Effector memory CD4-positive, alpha-beta T cell (primary cell): ENCODE results near the gene EMX1.

Experiments
- DNase-seq, 3 donors: peaks; one replicate each; pipeline ENCODE4 v3.0.0-alpha.2; 2020
- H3K27ac ChIP-seq: 2 replicates; pipeline ENCODE4 v1.7.0; 2013; ENCODE audit warnings: mild to moderate bottlenecking, low read length, moderate library complexity; ENCODE audit not compliant: insufficient read depth, poor library complexity, severe bottlenecking
- H3K27me3 ChIP-seq: replicated peaks from 2 replicates; pipeline ENCODE4 v1.7.0; 2013; ENCODE audit warnings: mild to moderate bottlenecking, low read length; ENCODE audit not compliant: insufficient read depth, control insufficient read depth, poor library complexity, severe bottlenecking
- H3K36me3 ChIP-seq: 2 replicates; pipeline ENCODE4 v1.7.0; 2013; ENCODE audit warnings: mild to moderate bottlenecking, low read length, moderate library complexity; ENCODE audit not compliant: control insufficient read depth, insufficient read depth
- H3K4me1 ChIP-seq: 2 replicates; pipeline ENCODE4 v1.7.0; 2013; ENCODE audit warnings: low read length, mild to moderate bottlenecking; ENCODE audit not compliant: control insufficient read depth, insufficient read depth, poor library complexity, severe bottlenecking
- H3K4me3 ChIP-seq: 2 replicates; pipeline ENCODE4 v1.7.0; 2013; ENCODE audit warnings: low read length, low read depth, mild to moderate bottlenecking; ENCODE audit not compliant: insufficient read depth, poor library complexity, severe bottlenecking
- H3K9me3 ChIP-seq: 2 replicates; pipeline ENCODE4 v1.7.0; 2013; ENCODE audit warnings: mild to moderate bottlenecking, low read length, moderate library complexity; ENCODE audit not compliant: control insufficient read depth

EMX1 gene

DNA sequence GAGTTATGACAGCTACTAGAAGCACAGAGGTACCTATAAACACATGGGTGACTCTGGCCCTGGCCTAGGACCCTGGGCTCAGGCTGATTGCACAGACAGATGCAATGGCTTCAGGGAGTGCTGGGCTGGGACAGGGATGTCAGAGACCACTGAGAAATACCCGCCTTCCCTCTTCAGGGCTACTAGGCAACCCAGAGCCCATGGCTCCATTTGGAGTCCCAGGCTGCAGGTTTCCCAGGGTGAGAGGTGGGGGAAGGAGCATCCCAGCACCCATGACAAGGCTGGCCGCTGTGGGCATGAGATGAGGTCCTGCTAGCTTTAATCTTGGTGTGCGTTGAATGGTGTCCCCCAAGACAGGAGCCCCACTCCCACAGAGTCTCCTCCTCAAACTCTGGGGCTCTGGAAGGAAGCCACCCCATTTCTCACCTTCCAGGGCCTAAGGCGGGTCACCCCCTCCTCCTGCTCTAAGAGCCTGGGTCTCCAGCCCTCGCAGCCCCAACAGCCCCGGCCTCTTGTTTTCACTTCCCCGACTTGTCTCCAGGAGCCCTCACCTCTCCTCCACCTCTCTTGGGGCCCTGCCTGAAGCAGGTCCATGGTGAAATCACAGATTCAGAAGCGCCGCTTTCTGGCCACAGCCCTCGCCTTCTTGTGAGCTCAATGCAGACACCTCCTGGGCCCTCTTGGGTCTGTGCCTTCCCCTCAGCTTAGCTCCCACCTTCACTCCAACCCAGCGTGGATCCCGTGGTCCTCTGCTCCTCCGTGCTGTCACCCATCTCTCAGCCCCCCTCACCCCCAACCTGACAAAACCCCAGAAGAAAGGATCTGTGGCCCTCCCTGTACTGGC, 41.4 kb downstream of the EMX1 start:
- Histone ChIP-seq H3K4me1 (peaks cover 7% of the 10 kb centered on the region), H3K4me3 (no peak overlapping the region), H3K27ac (no peak overlapping the region), H3K27me3 (no peaks in the 10 kb centered on the region), H3K36me3 (no peaks in the 10 kb centered on the region), H3K9me3 (no peaks in the 10 kb centered on the region)
- no peak for DNase-seq

DNA sequence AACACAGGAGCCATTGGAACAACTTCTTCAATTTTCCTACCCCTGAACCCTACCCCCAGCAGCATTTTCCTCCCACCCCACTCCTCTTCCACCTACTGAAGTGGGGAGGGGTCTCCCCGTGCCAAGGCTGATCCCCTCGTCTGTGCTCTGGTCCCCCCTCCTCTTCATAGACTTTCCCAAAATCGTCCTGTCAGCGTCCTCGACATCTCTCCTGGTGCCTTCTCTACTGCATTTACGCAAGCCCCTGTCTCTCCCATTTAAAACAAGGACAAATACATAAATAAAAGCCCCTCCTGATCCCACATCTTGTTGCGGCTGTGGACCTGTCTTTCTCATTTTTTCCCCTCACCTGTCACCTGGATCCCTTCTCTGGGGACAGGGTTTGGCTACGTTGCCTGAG, 42.2 kb downstream of the EMX1 start:
- Histone ChIP-seq H3K36me3 (no peaks in the 10 kb centered on the region), H3K4me1 (no peaks in the 10 kb centered on the region), H3K9me3 (no peaks in the 10 kb centered on the region), H3K27me3 (no peaks in the 10 kb centered on the region), H3K4me3 (no peak overlapping the region), H3K27ac (no peak overlapping the region)
- no peak for DNase-seq

DNA sequence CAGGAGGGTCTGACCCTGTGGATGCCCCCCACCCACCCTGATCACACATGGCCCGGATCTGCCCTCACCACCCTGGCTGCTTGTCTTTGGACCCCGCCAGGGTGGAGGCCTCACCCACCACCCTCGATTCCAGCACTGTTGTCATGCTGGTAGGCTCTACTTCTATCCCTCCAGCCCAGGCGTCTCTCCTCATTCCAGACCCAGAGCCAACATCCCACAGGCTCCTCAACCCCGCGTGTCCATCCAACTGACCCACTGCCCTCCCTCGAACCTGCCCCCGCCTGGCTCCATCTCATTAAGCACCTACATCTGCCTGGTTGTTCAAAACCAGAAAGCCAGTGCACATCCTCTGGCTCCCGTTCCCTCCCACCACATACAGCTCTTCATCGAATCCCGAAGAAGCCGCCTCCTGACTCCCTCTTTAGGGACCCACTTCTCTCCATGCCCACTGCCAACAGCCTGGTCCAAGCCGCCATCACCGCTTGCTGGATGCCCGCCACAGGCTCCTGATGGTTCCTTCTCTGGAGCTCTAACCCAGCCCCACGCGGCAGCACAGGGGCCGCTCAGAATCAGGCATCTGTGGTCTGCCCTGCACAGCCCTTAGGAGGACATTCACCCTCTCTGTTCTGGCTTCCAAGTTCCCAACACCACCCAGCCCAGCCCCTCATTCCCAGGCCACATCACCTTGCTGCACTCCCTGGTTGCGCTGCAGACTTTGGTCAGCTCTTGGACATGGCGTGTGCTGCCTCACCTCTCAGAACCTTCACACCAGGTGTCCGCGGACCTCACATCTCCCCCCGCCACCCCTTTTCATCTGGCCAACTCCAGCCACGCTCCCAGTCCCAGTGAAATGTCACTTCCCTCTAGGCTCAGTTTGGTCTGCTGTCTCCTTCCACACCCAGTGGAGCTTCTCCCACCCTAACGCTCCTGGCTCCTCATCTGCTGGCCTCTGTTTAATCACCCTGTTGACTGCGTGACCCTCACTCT, 43.0 kb downstream of the EMX1 start:
- H3K9me3 ChIP-seq: no peaks in the 10 kb centered on the region
- H3K36me3 ChIP-seq: no peaks in the 10 kb centered on the region
- H3K4me3 ChIP-seq: no peak overlapping the region
- no peaks in the 10 kb centered on the region for H3K27me3 ChIP-seq
- H3K27ac ChIP-seq: no peak overlapping the region
- H3K4me1 ChIP-seq: no peaks in the 10 kb centered on the region
- DNase-seq: no peak

DNA sequence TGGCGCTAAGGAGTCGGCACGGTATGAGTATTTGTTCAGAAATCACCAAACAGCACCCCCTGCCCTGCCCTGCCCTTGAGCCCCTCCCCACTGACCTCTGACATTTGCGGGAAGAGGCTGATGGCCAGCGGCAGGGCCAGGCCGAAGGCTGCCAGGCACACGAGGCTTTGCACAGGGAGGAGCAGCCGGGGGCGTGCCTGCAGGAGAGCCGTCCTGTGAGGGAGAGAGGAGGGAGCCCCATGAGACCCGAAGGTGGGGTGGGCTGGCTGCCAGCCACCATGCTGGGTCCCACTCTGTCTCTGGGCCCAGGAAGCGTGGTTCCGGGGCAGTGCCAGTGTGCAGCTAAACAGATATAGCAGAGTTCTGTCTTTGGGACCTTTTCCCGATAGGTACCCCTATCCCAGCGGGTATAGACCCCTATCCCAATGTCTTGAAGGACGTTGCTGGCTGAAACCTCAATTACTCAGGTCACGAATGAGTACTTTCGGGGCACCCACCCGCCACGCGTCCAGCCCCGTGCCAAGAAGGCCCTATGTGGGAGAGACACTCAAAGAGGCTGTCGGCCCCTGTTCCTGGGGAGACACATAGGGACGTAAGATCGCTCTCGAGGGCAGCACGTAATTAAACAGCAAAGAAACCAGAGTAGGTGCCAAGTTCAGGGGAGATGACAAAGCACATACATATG, 43.9 kb downstream of the EMX1 start:
- no peak overlapping the region for H3K27ac ChIP-seq
- no peaks in the 10 kb centered on the region for H3K36me3 ChIP-seq
- H3K4me3 ChIP-seq: no peak overlapping the region
- no peaks in the 10 kb centered on the region for H3K27me3 ChIP-seq
- DNase-seq: no peak
- no peaks in the 10 kb centered on the region for H3K4me1 ChIP-seq
- H3K9me3 ChIP-seq: no peaks in the 10 kb centered on the region

DNA sequence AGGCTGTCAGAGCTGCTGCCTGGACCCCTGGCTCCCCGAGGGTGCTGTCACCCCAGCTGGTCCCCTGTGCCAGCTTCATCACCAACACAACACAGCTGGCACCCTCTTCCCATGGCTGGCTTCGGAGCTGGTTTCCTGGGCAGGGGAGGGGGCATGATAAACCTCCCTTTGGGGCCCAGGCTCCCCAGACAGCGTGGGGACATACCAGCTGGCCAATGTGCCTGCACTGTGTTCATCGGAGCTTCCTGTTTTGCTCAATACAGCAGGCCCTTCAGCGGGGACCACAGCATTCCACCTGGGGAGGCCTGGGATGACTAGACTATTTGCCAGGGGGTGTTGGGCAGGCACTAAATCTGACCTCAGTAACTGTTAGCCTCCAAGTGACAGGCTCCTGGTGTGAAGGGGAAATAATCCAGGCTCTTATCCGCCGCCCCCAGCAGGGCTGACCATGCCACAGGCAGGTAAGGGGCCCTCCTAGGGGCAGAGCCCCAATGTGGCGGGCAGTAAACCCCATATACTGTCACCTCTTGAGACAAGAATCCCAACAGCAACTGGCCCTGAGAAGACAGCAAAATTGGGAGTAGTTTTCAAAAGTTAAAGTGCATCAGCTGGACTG, 44.6 kb downstream of the EMX1 start:
- Histone ChIP-seq H3K27ac (no peak overlapping the region), H3K4me1 (no peaks in the 10 kb centered on the region), H3K4me3 (no peak overlapping the region), H3K36me3 (no peaks in the 10 kb centered on the region), H3K9me3 (no peaks in the 10 kb centered on the region), H3K27me3 (no peaks in the 10 kb centered on the region)
- DNase-seq: no peak

DNA sequence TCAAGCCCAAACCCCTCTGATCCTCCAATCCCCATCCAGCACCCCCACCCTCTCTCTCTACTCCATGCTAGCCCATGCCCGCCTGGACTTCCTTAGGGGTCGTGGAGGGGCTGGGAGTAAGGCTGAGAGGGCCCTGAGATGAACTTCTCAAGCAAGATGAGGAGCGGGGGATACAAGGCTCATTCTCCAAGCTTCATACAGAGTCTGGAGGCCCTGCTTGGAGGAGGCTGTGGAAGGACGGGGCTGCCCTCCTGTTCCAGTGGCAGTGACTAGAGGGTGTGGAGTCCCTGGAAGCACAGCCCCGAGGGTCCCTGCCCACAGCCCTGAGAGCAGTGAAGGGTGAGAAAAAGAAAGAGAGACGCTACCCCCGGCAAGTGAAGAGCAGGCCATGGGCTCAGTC, 45.6 kb downstream of the EMX1 start:
- Histone ChIP-seq H3K4me3 (no peak overlapping the region), H3K36me3 (no peaks in the 10 kb centered on the region), H3K27me3 (no peaks in the 10 kb centered on the region), H3K9me3 (no peaks in the 10 kb centered on the region), H3K4me1 (no peaks in the 10 kb centered on the region), H3K27ac (no peak overlapping the region)
- DNase-seq: no peak

DNA sequence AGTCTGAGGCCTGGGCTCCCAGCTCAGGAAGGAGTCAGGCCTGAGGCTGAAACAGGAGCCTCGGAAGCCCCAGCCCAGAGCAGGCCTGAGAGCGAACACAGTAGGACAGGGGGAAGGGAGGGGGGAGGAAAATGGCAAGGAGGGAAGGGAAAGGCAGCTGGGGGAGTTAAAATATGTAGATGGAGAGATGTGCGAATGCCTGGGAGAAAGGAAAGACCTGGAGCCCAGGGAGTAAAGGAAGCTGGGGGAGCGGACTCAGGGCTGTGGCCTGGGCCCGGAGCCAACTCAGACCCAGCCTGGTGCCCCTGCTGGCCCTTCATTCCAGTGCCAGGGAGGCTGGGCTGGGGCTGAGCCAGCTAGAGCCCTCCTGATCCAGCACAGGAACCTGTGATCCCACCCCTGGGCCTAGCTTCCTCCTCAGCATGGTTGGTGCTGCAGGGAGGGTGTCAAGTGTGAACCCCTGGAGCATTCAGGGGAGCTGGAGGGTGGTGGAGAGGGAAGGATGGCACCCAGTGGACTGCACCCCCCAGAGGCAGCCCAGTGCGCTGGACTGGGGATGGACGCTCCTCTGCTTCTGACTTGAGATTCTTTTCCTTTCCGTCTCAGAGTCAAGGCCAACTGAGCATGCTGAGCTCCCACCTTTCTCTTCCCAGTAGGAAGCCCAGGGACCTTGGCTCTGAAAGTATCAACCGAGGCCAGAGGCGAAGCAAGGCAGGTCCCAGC, 46.3 kb downstream of the EMX1 start:
- Histone ChIP-seq H3K9me3 (no peaks in the 10 kb centered on the region), H3K4me1 (no peaks in the 10 kb centered on the region), H3K27ac (no peak overlapping the region), H3K36me3 (no peaks in the 10 kb centered on the region), H3K4me3 (no peak overlapping the region), H3K27me3 (no peaks in the 10 kb centered on the region)
- DNase-seq: no peak

DNA sequence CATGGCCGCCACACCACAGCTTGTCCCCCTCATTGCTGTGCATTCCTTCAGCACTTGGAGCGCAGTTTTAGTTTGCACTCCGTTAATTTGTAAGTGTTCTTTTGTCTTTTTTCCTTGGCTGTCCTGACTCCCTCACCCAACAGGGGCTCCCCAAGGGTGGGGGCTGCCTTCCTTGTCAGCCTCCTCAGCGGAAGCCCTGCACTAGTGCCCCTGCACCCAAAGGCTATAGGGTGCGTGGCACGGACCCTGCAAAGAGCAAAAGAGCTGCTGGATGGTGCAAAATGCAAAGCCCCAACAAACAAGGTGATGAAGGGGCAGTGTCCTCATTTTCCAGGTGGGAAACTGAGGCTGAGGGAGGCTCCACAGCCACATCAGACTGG, 46.8 kb downstream of the EMX1 start:
- no peaks in the 10 kb centered on the region for H3K9me3 ChIP-seq
- H3K4me1 ChIP-seq: no peaks in the 10 kb centered on the region
- H3K4me3 ChIP-seq: no peak overlapping the region
- H3K36me3 ChIP-seq: no peaks in the 10 kb centered on the region
- no peak for DNase-seq
- no peaks in the 10 kb centered on the region for H3K27me3 ChIP-seq
- no peak overlapping the region for H3K27ac ChIP-seq

DNA sequence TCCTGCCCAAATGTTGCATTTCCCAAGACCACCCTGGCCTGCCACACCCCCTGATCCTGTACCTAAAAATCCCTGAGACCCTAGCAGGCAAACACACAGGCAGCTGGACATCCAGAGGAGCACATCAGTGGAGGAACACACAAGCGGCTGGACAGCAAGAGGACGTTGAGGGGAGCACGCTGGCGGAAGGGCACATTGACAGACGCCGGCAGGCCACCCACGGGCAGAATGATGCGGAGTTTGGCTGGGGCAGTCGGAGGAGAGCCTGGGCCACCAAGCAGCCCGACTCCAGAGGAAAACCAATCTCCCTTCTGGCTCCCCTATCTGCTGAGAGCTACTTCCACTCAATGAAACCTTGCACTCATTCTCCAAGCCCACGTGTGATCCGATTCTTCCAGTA, 47.7 kb downstream of the EMX1 start:
- no peak for DNase-seq
- H3K4me1 ChIP-seq: no peaks in the 10 kb centered on the region
- H3K9me3 ChIP-seq: no peaks in the 10 kb centered on the region
- H3K27ac ChIP-seq: no peak overlapping the region
- H3K36me3 ChIP-seq: no peaks in the 10 kb centered on the region
- no peak overlapping the region for H3K4me3 ChIP-seq
- no peaks in the 10 kb centered on the region for H3K27me3 ChIP-seq
